ENCODE data around the gene TTC7B.

TTC7B gene

GRCh38 chr14:90491911-90492531 lies 324.2 kb downstream of the TTC7B start:
- DNase-seq (ENCODE audit: low read depth), result no peak
- in situ Hi-C loops (cut with HindIII; ENCODE audit: low sequenced_read_pairs), result no loop called here
- TF ChIP-seq, protein P1, sequence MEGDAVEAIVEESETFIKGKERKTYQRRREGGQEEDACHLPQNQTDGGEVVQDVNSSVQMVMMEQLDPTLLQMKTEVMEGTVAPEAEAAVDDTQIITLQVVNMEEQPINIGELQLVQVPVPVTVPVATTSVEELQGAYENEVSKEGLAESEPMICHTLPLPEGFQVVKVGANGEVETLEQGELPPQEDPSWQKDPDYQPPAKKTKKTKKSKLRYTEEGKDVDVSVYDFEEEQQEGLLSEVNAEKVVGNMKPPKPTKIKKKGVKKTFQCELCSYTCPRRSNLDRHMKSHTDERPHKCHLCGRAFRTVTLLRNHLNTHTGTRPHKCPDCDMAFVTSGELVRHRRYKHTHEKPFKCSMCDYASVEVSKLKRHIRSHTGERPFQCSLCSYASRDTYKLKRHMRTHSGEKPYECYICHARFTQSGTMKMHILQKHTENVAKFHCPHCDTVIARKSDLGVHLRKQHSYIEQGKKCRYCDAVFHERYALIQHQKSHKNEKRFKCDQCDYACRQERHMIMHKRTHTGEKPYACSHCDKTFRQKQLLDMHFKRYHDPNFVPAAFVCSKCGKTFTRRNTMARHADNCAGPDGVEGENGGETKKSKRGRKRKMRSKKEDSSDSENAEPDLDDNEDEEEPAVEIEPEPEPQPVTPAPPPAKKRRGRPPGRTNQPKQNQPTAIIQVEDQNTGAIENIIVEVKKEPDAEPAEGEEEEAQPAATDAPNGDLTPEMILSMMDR (IDR thresholded peaks at IDR 0.05; ENCODE audit: low read depth, low read length, missing control alignments), result no peak

DNA sequence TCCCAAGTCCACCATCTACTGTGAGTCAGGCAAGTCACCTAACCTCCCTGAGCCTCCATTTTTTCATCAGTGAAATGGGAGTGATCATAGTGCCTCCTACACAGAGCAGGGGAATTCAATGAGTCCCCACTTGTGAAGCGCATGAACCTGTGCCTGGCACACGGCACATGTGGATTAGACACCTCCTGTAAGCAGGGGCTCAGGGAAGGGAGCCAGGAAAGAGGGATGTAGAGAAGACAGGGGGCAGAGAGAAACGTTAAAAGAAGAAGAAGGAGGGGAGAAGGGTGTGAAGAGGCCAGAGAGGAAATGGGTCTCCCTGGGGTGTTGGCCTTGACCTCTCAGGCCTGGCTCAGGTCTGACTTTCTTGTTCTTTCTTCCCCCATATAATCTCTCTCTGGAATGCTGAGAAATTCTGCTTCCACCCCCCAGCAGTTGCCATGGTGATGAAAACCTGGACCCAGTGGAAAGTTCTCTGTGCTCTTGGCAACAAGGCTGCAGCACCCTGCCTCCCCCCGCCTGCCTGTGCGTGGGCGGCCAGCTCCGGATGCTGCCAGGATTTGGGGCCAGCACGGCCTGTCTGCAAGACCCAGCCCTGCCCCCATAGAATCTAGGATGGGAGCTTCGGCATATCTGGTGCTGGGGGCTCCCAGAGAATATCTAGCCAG lies 324.9 kb downstream of the TTC7B start:
- H3K4me3 ChIP-seq (ENCODE audit: low read depth, low read length), result no peak overlapping the region
- no peak for DNase-seq (ENCODE audit: low read depth)
- TF ChIP-seq, protein P1 (IDR thresholded peaks at IDR 0.05; ENCODE audit: low read depth, low read length, missing control alignments), result no peak
- in situ Hi-C loops (cut with HindIII; ENCODE audit: low sequenced_read_pairs), result no loop called here

More at GRCh38 chr14:90491911-90492531, 324.2 kb downstream of the TTC7B start:
- H3K4me3 ChIP-seq (ENCODE audit: low read depth, low read length), result no peak overlapping the region

DNA sequence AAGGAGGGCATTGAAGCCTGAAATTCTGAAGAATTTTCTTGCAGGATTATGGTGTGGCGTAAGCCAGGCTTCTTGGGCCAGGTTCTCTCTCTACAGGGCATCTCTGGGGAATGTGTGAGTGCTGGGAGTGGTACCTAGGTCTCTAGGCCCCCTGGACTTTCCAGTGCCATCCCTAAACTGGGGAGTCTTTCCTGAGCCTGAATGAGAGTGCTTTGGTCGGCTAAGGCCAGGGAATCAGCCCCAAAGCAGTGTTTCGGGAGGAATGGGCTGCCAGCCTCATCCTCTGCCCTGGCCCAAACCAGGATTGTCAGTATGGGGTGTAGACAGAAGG lies 325.5 kb downstream of the TTC7B start:
- H3K4me3 ChIP-seq (ENCODE audit: low read depth, low read length), result no peak overlapping the region
- DNase-seq (ENCODE audit: low read depth), result no peak
- TF ChIP-seq, protein P1 (IDR thresholded peaks at IDR 0.05; ENCODE audit: low read depth, low read length, missing control alignments), result no peak
- in situ Hi-C loops (cut with HindIII; ENCODE audit: low sequenced_read_pairs), result no loop called here

DNA sequence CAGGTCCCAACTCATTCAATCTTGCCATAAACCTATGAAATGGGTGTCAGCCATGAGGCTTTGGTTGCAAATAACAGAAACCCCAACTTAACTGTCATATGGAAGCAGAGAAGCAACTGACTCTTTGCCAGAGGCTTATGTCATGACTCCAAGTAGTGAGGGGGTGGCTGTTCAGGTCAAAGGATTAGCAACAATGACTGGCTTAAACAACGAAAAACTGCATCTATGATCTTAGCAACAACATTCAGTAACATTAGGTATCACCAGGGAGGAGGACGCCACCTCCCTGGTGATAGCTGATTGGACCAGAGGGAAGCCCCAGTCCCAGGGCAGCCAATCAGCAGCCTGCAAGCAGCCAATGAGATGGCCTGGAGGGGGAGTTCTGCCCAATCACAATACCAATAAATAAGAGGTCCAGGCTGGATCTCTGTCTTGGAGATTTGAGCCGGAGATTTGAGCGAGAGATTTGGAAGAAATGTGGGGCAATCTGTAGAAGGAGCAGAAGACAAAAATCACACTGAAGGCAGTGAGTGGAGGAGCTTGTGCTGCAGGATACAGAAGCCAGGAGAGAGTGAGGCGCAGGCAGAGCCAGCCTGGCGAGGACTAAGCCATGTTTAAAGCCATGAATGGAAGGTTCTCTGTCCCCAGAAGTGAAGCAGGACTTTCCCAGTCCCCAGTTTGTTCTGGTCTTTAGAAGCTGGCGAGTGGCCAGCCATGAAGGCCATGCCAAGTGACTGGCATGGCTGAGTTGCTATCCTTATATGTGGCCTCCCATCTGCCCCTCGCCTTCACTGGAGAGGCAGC lies 326.1 kb downstream of the TTC7B start:
- in situ Hi-C loops (cut with HindIII; ENCODE audit: low sequenced_read_pairs), result no loop called here
- no peak overlapping the region for H3K4me3 ChIP-seq (ENCODE audit: low read depth, low read length)
- TF ChIP-seq, protein P1 (IDR thresholded peaks at IDR 0.05; ENCODE audit: low read depth, low read length, missing control alignments), result no peak
- DNase-seq (ENCODE audit: low read depth), result no peak

- no peak overlapping the region for H3K4me3 ChIP-seq (ENCODE audit: low read depth, low read length)
- TF ChIP-seq, protein P1 (IDR thresholded peaks at IDR 0.05; ENCODE audit: low read depth, low read length, missing control alignments), result no peak
- in situ Hi-C loops (cut with HindIII; ENCODE audit: low sequenced_read_pairs), result no loop called here
- DNase-seq (ENCODE audit: low read depth), result no peak
Measured at GRCh38 chr14:90489306-90489705, 326.9 kb downstream of the TTC7B start.

DNA sequence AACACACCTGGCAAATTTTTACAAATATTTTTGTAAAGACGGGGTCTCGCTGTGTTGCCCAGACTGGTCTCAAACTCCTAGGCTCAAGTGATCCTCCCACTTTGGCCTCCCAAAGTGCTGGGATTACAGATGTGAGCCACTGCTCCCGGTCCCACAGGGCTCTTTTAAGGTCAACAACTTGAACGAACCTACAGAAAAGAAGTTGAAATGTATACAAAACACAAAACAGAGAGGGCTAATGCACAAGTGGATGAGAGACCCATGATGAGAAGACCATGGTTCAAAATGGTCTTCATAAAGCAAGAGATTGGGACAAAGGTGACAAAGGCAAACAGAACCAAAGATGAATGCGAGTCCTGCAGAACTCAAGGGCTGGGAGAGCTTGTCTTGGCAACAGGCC lies 328.0 kb downstream of the TTC7B start:
- no peak overlapping the region for H3K4me3 ChIP-seq (ENCODE audit: low read depth, low read length)
- no peak for DNase-seq (ENCODE audit: low read depth)
- in situ Hi-C loops (cut with HindIII; ENCODE audit: low sequenced_read_pairs), result no loop called here
- TF ChIP-seq, protein P1 (IDR thresholded peaks at IDR 0.05; ENCODE audit: low read depth, low read length, missing control alignments), result no peak
